Measurements from ENCODE around the gene PCDHA13. TPM values are rescaled to one million over a fixed set of nuclear protein-coding genes. Genes with fewer than 3 reads are reported as not detected.
"Not testable (repeated sequence)": the region's sequence is repeated elsewhere in the genome, so short reads cannot be mapped to it uniquely, and the experiment has no call there.

The PCDHA13 gene
- total RNA-seq, 1 donor from 2014 or later, result 10.2 TPM

DNA sequence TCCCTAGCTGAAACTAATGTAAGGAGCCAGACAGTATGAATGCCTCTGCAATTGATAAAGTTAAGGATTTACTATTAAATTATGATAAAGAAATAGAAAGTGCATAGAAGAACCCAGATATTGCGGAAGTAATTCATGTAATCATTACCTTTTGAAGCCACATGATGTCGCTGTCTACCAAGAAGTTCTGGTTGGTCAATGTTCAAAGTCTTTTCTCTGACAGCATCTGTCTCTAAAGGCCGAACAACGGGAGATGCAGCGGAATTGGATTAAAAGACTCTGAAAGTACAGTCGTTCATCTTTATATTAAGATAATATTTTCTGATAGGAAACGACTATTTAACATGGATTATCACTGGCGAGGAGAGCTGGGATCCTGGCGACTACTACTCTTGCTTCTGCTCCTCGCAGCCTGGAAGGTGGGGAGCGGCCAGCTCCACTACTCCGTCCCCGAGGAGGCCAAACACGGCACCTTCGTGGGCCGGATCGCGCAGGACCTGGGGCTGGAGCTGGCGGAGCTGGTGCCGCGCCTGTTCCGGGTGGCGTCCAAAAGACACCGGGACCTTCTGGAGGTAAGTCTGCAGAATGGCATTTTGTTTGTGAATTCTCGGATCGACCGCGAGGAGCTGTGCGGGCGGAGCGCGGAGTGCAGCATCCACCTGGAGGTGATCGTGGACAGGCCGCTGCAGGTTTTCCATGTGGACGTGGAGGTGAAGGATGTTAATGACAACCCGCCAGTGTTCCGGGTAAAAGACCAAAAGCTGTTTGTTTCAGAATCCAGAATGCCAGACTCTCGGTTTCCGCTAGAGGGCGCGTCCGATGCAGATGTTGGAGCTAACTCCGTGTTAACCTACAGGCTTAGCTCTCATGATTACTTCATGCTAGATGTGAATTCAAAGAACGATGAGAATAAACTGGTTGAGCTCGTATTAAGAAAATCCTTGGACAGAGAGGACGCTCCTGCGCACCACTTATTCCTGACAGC, 40.7 kb upstream of the PCDHA13 start, which contains the start of gene PCDHA8:
PCDHA8 (plus strand) TSS at position 210 of the 985 bp plus-strand sequence; CDS start at position 345, 135 bp downstream.
- peaks cover 42% of the 10 kb centered on the region for H3K36me3 Mint-ChIP-seq (ENCODE audit: unreplicated experiment)
- TF ChIP-seq, protein P1, sequence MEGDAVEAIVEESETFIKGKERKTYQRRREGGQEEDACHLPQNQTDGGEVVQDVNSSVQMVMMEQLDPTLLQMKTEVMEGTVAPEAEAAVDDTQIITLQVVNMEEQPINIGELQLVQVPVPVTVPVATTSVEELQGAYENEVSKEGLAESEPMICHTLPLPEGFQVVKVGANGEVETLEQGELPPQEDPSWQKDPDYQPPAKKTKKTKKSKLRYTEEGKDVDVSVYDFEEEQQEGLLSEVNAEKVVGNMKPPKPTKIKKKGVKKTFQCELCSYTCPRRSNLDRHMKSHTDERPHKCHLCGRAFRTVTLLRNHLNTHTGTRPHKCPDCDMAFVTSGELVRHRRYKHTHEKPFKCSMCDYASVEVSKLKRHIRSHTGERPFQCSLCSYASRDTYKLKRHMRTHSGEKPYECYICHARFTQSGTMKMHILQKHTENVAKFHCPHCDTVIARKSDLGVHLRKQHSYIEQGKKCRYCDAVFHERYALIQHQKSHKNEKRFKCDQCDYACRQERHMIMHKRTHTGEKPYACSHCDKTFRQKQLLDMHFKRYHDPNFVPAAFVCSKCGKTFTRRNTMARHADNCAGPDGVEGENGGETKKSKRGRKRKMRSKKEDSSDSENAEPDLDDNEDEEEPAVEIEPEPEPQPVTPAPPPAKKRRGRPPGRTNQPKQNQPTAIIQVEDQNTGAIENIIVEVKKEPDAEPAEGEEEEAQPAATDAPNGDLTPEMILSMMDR (IDR thresholded peaks at IDR 0.05; ENCODE audit: partially characterized antibody, unreplicated experiment), result no peak
- H3K27ac Mint-ChIP-seq (ENCODE audit: unreplicated experiment), result no peak within 1 kb of the TSS

DNA sequence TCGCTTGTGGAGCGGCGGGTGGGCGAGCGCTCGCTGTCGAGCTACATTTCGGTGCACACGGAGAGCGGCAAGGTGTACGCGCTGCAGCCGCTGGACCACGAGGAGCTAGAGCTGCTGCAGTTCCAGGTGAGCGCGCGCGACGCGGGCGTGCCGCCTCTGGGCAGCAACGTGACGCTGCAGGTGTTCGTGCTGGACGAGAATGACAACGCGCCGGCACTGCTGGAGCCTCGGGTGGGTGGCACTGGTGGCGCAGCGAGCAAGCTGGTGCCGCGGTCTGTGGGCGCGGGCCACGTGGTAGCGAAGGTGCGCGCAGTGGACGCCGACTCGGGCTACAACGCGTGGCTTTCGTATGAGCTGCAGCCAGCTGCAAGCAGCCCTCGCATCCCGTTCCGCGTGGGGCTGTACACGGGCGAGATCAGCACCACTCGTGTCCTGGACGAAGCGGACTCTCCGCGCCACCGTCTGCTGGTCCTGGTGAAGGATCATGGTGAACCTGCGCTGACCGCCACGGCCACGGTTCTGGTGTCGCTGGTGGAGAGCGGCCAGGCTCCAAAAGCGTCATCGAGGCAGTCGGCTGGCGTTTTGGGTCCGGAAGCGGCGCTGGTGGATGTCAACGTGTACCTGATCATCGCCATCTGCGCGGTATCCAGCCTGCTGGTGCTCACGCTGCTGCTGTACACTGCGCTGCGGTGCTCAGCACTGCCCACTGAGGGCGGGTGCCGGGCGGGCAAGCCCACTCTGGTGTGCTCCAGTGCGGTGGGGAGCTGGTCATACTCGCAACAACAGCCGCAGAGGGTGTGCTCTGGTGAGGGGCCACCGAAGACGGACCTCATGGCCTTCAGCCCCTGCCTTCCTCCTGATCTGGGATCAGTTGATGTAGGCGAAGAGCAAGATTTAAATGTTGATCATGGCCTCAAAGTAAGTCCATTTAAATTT, 38.9 kb upstream of the PCDHA13 start:
- TF ChIP-seq, protein P1 (IDR thresholded peaks at IDR 0.05; ENCODE audit: partially characterized antibody, unreplicated experiment), result no peak
- Mint-ChIP-seq H3K4me3 (ENCODE audit: unreplicated experiment) (no peak overlapping the region), H3K9me3 (ENCODE audit: unreplicated experiment) (peaks cover 9% of the 10 kb centered on the region), H3K4me1 (ENCODE audit: low read depth, unreplicated experiment) (peaks cover 5% of the 10 kb centered on the region), H3K27me3 (ENCODE audit: unreplicated experiment) (peaks cover 4% of the 10 kb centered on the region), H3K27ac (ENCODE audit: unreplicated experiment) (no peak overlapping the region), H3K36me3 (ENCODE audit: unreplicated experiment) (peaks cover 49% of the 10 kb centered on the region)
- DNase-seq, result no peak

More for the DNA sequence above, 40.7 kb upstream of the PCDHA13 start, which contains the start of gene PCDHA8:
- Mint-ChIP-seq H3K4me1 (ENCODE audit: low read depth, unreplicated experiment) (no peaks in the 10 kb centered on the region), H3K4me3 (ENCODE audit: unreplicated experiment) (no peak within 1 kb of the TSS), H3K9me3 (ENCODE audit: unreplicated experiment) (peaks cover 8% of the 10 kb centered on the region), H3K27me3 (ENCODE audit: unreplicated experiment) (peaks cover 3% of the 10 kb centered on the region)
- DNase-seq, result no peak

GRCh38 chr5:140848139-140849102, 33.5 kb upstream of the PCDHA13 start, which contains the start of gene PCDHA9:
Gene PCDHA9, plus strand, starts transcription at chr5:140848382. Its CDS starts 114 bp downstream, at chr5:140848496.
- H3K27ac Mint-ChIP-seq (ENCODE audit: unreplicated experiment), result peak within 1 kb of the TSS; percentile 91
- H3K4me3 Mint-ChIP-seq (ENCODE audit: unreplicated experiment), result peak within 1 kb of the TSS; percentile 91
- H3K4me1 Mint-ChIP-seq (ENCODE audit: low read depth, unreplicated experiment); H3K27me3 Mint-ChIP-seq (ENCODE audit: unreplicated experiment); DNase-seq: not testable (repeated sequence)
- H3K9me3 Mint-ChIP-seq (ENCODE audit: unreplicated experiment), result peaks cover 10% of the 10 kb centered on the region
- H3K36me3 Mint-ChIP-seq (ENCODE audit: unreplicated experiment), result peaks cover 34% of the 10 kb centered on the region

DNA sequence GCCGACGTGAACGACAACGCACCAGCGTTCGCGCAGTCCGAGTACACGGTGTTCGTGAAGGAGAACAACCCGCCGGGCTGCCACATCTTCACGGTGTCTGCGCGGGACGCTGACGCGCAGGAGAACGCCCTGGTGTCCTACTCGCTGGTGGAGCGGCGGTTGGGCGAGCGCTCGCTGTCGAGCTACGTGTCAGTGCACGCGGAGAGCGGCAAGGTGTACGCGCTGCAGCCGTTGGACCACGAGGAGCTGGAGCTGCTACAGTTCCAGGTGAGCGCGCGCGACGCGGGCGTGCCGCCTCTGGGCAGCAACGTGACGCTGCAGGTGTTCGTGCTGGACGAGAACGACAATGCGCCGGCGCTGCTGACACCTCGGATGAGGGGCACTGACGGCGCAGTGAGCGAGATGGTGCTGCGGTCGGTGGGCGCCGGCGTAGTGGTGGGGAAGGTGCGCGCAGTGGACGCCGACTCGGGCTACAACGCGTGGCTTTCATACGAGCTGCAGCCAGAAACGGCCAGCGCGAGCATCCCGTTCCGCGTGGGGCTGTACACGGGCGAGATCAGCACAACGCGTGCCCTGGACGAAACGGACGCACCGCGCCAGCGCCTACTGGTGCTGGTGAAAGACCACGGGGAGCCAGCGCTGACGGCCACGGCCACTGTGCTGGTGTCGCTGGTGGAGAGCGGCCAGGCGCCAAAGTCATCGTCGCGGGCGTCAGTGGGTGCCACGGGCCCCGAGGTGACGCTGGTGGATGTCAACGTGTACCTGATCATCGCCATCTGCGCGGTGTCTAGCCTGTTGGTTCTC, 31.9 kb upstream of the PCDHA13 start:
- H3K4me1 Mint-ChIP-seq (ENCODE audit: low read depth, unreplicated experiment); H3K27me3 Mint-ChIP-seq (ENCODE audit: unreplicated experiment); H3K27ac Mint-ChIP-seq (ENCODE audit: unreplicated experiment); H3K4me3 Mint-ChIP-seq (ENCODE audit: unreplicated experiment); DNase-seq: not testable (repeated sequence)
- Mint-ChIP-seq H3K9me3 (ENCODE audit: unreplicated experiment) (peaks cover 10% of the 10 kb centered on the region), H3K36me3 (ENCODE audit: unreplicated experiment) (peaks cover 29% of the 10 kb centered on the region)
